Astrocyte of the spinal cord (primary cell): Measurements from ENCODE around the gene ABHD18.
A peak's percentile ranks its signal among the peaks of the same experiment; 100 is the strongest.
"Not testable (repeated sequence)": the region's sequence is repeated elsewhere in the genome, so short reads cannot be mapped to it uniquely, and the experiment has no call there.

Source experiments
- DNase-seq: peaks from one replicate; pipeline ENCODE4 v3.0.0; 2011; ENCODE audit warnings: low read depth, low spot score
- H3K4me3 ChIP-seq: 2 replicates; pipeline ENCODE4 v1.5.1; 2011; ENCODE audit warnings: low read depth, mild to moderate bottlenecking, low read length, moderate library complexity
- in situ Hi-C: cut with HindIII; loops from 2 replicates; pipeline ENCODE4 v1.10.0; 2017; ENCODE audit warnings: low sequenced_read_pairs
- TF ChIP-seq, protein P1 (sequence below): IDR thresholded peaks from 2 replicates; pipeline ENCODE4 v1.5.1; 2012; ENCODE audit warnings: low read depth, mild to moderate bottlenecking, low read length, inconsistent platforms

ABHD18 gene

DNA sequence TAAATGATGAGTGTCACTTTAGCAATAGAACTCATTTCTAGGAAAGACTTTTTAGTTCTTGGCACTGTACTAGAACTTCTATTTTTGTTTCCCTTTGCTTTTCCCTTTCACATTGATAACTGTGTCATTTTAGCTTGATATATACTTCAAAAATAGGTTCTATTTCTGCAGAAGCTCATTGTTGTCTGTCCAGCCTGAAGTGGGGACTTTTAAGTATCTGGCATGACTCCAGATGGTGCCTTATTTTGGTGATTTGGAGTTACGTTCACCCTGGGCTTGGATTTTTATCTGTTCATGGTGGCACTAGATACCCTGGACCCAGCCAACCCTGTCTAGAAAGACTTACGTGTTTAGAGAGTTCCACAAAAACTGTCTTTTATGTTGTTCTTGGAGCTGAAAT is 3.4 kb downstream of the ABHD18 start:
- H3K4me3 ChIP-seq, result no peak overlapping the region
- no peak for DNase-seq
- in situ Hi-C loops, result no loop called here
- TF ChIP-seq, protein P1, sequence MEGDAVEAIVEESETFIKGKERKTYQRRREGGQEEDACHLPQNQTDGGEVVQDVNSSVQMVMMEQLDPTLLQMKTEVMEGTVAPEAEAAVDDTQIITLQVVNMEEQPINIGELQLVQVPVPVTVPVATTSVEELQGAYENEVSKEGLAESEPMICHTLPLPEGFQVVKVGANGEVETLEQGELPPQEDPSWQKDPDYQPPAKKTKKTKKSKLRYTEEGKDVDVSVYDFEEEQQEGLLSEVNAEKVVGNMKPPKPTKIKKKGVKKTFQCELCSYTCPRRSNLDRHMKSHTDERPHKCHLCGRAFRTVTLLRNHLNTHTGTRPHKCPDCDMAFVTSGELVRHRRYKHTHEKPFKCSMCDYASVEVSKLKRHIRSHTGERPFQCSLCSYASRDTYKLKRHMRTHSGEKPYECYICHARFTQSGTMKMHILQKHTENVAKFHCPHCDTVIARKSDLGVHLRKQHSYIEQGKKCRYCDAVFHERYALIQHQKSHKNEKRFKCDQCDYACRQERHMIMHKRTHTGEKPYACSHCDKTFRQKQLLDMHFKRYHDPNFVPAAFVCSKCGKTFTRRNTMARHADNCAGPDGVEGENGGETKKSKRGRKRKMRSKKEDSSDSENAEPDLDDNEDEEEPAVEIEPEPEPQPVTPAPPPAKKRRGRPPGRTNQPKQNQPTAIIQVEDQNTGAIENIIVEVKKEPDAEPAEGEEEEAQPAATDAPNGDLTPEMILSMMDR, result no peak

DNA sequence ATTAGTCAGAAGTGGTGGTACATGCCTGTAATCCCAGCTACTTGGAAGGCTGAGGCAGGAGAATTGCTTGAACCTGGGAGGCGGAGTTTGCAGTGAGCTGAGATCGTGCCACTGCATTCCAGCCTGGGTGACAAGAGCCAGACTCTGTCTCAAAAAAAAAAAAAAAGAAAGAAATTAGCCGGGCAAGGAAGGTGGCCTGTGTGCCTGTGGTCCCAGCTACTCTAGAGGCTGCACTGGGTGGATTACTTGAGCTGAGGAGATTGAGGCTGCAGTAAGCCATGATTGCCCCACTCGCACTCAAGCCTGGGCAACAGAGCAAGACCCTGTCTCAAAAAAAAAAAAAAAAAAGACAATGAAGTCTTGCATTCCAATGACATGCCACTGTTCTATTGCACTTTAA is 5.7 kb downstream of the ABHD18 start:
- in situ Hi-C loops, H3K4me3 ChIP-seq: not testable (repeated sequence)

DNA sequence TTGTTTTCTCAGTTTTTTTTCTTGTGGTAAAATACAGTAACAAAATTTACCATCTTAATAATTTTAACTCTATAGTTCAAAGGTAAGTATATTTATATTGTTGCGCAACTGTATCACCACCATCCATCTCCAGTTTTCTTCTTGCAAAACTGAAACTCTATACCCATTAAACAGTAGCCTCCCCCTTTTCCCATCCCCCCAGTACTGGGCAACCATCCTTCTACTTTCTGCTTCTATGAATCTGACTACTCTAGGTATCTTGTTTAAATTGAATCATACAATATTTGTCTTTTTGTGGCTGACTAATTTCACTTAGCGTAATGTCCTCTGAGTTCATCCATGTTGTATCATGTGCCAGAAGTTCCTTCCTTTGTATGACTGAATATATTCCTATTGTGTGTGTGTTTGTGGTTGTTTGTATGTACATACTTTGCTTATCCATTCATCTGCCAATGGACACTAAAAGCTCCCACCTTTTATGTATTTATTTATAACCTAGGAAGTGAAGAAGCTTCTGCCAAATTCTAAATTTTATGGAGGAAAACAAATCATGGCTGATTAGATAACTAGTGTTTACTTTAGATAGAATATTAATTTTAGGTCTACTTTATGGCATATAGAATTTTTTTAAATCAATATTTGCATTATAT is 10.0 kb downstream of the ABHD18 start:
- DNase-seq, result peak; percentile 14
- in situ Hi-C loops, result no loop called here
- no peak overlapping the region for H3K4me3 ChIP-seq
- TF ChIP-seq, protein P1, result no peak

More for the DNA sequence above, 5.7 kb downstream of the ABHD18 start:
- not testable (repeated sequence) for DNase-seq

DNA sequence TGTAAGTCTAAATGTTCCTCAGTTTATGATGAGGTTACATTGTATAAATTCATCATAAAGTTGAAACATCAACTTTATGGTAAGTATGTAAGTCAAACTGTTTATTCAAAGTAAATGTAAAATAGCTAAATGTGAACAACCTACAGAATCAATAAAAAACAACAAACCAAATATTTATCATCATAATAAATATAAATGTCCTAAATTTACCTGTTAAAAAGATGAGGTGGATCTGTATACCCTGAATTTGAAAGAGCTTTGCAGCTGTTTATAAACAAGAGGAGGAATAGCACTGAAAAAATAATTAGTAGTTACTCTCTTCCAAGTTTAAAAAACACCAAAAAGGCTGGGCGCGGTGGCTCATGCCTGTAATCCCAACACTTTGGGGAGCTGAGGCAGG is 13.7 kb downstream of the ABHD18 start:
- no peak for DNase-seq
- TF ChIP-seq, protein P1, result no peak
- in situ Hi-C loops, result no loop called here
- H3K4me3 ChIP-seq, result no peak overlapping the region

DNA sequence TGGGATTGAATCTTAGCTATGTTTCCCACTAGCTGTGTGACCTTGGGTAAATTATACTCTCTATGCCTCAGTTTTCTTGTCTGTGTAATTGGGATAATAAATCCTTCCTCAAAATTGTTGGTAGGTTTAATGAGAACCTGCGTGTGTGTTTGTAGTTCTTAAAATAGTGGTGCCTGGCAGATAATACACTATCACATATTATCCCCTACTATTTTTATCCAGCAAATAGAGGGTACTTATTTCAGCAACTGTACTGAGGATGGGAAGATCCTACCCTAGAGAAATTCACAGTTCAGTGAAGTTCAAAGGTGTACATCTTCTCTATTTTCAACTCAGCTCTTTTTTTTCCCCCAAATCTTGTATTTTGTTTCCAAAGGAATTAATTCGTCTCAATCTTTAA is 17.2 kb downstream of the ABHD18 start:
- H3K4me3 ChIP-seq, result no peak overlapping the region
- in situ Hi-C loops, result no loop called here
- DNase-seq, result no peak
- TF ChIP-seq, protein P1, result no peak

DNA sequence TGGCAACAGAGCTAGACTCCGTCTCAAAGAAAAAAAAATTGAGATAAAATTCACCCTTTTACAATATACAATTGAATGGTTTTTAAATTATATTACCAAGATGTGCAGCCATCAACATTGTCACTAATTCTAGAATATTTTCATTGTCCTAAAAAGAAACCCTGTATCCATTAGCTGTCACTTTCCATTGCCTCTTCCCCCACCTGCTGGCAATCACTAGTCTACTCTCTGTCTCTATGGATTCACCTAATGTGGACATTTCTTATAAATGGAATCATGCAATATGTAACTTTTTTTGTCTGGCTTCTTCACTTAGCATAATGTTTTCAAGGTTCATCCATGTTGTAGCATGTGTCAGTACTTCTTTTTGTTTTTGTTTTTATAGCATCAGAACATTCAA is 20.8 kb downstream of the ABHD18 start:
- DNase-seq, result no peak
- in situ Hi-C loops, result no loop called here
- TF ChIP-seq, protein P1, result no peak
- H3K4me3 ChIP-seq, result no peak overlapping the region

DNA sequence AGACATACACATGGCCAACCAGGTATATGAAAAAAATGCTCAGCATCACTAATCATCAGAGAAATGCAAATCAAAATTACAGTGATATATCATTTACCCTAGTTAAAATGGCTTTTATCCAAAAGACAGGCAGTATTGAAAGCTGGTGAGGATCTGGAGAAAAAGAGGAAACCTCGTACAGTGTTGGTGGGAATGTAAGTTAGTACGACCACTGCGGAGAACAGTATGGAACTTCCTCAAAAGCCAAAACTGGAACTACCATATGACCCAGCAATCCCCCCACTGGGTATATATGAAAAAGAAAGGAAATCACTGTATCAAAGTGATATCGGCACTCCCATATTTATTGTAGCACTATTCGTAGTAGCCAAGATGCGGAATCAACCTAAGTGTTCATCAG is 23.4 kb downstream of the ABHD18 start:
- H3K4me3 ChIP-seq, result no peak overlapping the region
- TF ChIP-seq, protein P1, result no peak
- no peak for DNase-seq
- in situ Hi-C loops, result no loop called here
